Smooth muscle cell (in vitro differentiated cells): Measurements from ENCODE around the gene TMEM52B. TPM values are rescaled to one million over a fixed set of nuclear protein-coding genes. Genes with fewer than 3 reads are reported as not detected.

Experiments used
- DNase-seq: peaks from one replicate; lab custom pipeline; 2025; ENCODE audit not compliant: unreplicated experiment; lab: John Stamatoyannopoulos, UW
- H2AFZ ChIP-seq: fragments of 200-600 bp; sonication (generic); 2 replicates; pipeline ENCODE4 v1.6.0; 2016; ENCODE audit warnings: antibody characterized with exemption, low read depth, mild to moderate bottlenecking
- H3F3A ChIP-seq: fragments of 200-600 bp; sonication (generic); 2 replicates; pipeline ENCODE4 v1.6.0; 2017; ENCODE audit warnings: antibody characterized with exemption, low read depth
- H3K27ac ChIP-seq: fragments of 200-600 bp; sonication (generic); 2 replicates; pipeline ENCODE4 v1.5.1; 2016; ENCODE audit warnings: low read depth, mild to moderate bottlenecking
- H3K27me3 ChIP-seq: fragments of 200-600 bp; sonication (generic); 2 replicates; pipeline ENCODE4 v1.6.1; 2016; ENCODE audit warnings: low read depth, mild to moderate bottlenecking
- H3K36me3 ChIP-seq: fragments of 200-600 bp; sonication (generic); 2 replicates; pipeline ENCODE4 v1.5.1; 2016; ENCODE audit warnings: low read depth
- H3K4me1 ChIP-seq: fragments of 200-600 bp; sonication (generic); 2 replicates; pipeline ENCODE4 v1.5.1; 2016; ENCODE audit warnings: low read depth
- H3K4me2 ChIP-seq: fragments of 200-600 bp; sonication (generic); 2 replicates; pipeline ENCODE4 v1.6.0; 2016; ENCODE audit warnings: mild to moderate bottlenecking
- H3K4me3 ChIP-seq: fragments of 200-600 bp; sonication (generic); 2 replicates; pipeline ENCODE4 v1.5.1; 2016; ENCODE audit warnings: mild to moderate bottlenecking
- H3K79me2 ChIP-seq: fragments of 200-600 bp; sonication (generic); 2 replicates; pipeline ENCODE4 v1.6.0; 2016; ENCODE audit warnings: low read depth, mild to moderate bottlenecking
- H3K9ac ChIP-seq: fragments of 200-600 bp; sonication (generic); 2 replicates; pipeline ENCODE4 v1.6.0; 2016; ENCODE audit warnings: low read depth
- H3K9me3 ChIP-seq: fragments of 200-600 bp; sonication (generic); replicated peaks from 2 replicates; pipeline ENCODE4 v1.5.1; 2016; ENCODE audit warnings: low read depth
- H4K20me1 ChIP-seq: fragments of 200-600 bp; sonication (generic); 2 replicates; pipeline ENCODE4 v1.6.0; 2016; ENCODE audit warnings: low read depth
- WGBS: methylation state at CpG from one replicate; pipeline ENCODE4 v1.1.7; 2016; ENCODE audit warnings: low lambda C conversion rate; 5-methylcytosine and 5-hydroxymethylcytosine counted together
- polyA plus RNA-seq: library from polyadenylated mRNA; unstranded; fragments of >200 nt; fragmentation: Nextera tagmentation; extraction: Ambion mirVana; gene quantifications from 2 replicates; pipeline ENCODE4 v1.2.1, GENCODE V29; 2016
- total RNA-seq: library from RNA; depleted of rRNA; stranded (reverse); fragments of >200 nt; gene quantifications from 2 replicates; pipeline ENCODE4 v1.2.3, GENCODE V29; 2014
- TF ChIP-seq, protein P1 (sequence below): fragments of 200-600 bp; sonication (generic); IDR thresholded peaks from 2 replicates; pipeline ENCODE4 v1.5.1; 2017; ENCODE audit warnings: borderline replicate concordance, mild to moderate bottlenecking, antibody characterized with exemption; ENCODE audit not compliant: insufficient read depth, poor library complexity, severe bottlenecking

TMEM52B gene
- total and polyA plus RNA-seq, 2 experiments from 2014 or later = 0.77 to 2.0 TPM

DNA sequence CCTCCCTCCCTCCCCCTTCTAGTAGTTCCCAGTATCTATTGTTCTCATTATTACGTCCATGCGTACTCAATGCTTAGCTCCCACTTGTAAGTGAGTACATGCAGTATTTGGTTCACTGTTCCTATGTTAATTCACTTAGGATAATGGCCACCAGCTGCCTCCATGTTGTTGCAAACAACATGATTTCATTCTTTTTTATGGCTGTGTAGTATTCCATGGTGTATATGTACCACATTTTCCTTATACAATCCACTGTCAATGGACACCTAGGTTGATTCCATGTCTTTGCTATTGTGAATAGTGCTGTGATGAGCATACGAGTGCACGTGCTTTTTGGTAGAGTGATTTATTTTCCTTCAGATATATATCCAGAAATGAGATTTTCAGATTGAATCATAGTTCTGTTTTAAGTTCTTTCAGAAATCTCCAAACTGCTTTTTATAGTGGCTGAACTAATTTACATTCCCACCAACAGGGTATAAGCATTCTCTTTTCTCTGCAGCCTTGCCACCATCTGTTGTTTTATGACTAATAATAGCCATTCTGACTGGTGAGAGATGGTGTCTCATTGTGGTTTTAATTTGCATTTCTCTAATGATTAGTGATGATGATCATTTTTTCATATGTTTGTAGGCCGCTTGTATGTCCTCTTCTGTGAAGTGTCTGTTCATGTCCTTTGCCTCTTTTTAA lies 31.0 kb upstream of the TMEM52B start:
- no peaks in the 10 kb centered on the region for H4K20me1 ChIP-seq
- no peak overlapping the region for H3K4me2 ChIP-seq
- no peaks in the 10 kb centered on the region for H3K9me3 ChIP-seq
- H3K36me3 ChIP-seq = no peaks in the 10 kb centered on the region
- no peaks in the 10 kb centered on the region for H3K4me1 ChIP-seq
- no peaks in the 10 kb centered on the region for H3F3A ChIP-seq
- H3K79me2 ChIP-seq = no peaks in the 10 kb centered on the region
- TF ChIP-seq, protein P1, sequence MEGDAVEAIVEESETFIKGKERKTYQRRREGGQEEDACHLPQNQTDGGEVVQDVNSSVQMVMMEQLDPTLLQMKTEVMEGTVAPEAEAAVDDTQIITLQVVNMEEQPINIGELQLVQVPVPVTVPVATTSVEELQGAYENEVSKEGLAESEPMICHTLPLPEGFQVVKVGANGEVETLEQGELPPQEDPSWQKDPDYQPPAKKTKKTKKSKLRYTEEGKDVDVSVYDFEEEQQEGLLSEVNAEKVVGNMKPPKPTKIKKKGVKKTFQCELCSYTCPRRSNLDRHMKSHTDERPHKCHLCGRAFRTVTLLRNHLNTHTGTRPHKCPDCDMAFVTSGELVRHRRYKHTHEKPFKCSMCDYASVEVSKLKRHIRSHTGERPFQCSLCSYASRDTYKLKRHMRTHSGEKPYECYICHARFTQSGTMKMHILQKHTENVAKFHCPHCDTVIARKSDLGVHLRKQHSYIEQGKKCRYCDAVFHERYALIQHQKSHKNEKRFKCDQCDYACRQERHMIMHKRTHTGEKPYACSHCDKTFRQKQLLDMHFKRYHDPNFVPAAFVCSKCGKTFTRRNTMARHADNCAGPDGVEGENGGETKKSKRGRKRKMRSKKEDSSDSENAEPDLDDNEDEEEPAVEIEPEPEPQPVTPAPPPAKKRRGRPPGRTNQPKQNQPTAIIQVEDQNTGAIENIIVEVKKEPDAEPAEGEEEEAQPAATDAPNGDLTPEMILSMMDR = no peak
- H2AFZ ChIP-seq = no peak overlapping the region
- no peak overlapping the region for H3K27ac ChIP-seq
- DNase-seq = no peak
- no peak overlapping the region for H3K4me3 ChIP-seq
- WGBS = 92% methylated on average over 5 of the region's 5 CpGs
- no peak overlapping the region for H3K9ac ChIP-seq
- H3K27me3 ChIP-seq = no peaks in the 10 kb centered on the region

DNA sequence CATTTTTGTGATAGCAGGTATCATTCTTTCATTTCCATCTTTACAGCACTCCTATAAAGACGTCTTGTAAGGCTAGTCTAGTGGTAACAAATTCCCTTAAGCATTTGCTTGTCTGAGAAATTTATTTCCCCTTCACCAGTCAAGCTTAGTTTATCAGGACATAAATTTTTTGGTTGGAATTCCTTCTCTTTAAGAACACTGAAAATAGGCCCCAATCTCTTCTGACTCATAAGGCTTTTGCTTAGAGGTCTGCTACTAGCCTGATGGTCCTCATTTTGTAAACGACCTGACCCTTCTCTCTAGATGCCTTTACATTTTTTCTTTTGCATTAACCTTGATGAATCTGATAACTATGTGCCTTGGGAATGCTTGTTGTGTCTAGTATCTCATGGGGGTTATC lies 27.2 kb upstream of the TMEM52B start:
- TF ChIP-seq, protein P1 = no peak
- 29% methylated on average over 2 of the region's 2 CpGs for WGBS
- H3K4me1 ChIP-seq = no peaks in the 10 kb centered on the region
- no peaks in the 10 kb centered on the region for H4K20me1 ChIP-seq
- H3K4me3 ChIP-seq = no peak overlapping the region
- no peak overlapping the region for H3K27ac ChIP-seq
- H3F3A ChIP-seq = no peaks in the 10 kb centered on the region
- no peaks in the 10 kb centered on the region for H3K36me3 ChIP-seq
- no peak overlapping the region for H2AFZ ChIP-seq
- DNase-seq = no peak
- H3K9ac ChIP-seq = no peak overlapping the region
- H3K9me3 ChIP-seq = no peaks in the 10 kb centered on the region
- no peaks in the 10 kb centered on the region for H3K79me2 ChIP-seq
- H3K4me2 ChIP-seq = no peak overlapping the region
- no peaks in the 10 kb centered on the region for H3K27me3 ChIP-seq

DNA sequence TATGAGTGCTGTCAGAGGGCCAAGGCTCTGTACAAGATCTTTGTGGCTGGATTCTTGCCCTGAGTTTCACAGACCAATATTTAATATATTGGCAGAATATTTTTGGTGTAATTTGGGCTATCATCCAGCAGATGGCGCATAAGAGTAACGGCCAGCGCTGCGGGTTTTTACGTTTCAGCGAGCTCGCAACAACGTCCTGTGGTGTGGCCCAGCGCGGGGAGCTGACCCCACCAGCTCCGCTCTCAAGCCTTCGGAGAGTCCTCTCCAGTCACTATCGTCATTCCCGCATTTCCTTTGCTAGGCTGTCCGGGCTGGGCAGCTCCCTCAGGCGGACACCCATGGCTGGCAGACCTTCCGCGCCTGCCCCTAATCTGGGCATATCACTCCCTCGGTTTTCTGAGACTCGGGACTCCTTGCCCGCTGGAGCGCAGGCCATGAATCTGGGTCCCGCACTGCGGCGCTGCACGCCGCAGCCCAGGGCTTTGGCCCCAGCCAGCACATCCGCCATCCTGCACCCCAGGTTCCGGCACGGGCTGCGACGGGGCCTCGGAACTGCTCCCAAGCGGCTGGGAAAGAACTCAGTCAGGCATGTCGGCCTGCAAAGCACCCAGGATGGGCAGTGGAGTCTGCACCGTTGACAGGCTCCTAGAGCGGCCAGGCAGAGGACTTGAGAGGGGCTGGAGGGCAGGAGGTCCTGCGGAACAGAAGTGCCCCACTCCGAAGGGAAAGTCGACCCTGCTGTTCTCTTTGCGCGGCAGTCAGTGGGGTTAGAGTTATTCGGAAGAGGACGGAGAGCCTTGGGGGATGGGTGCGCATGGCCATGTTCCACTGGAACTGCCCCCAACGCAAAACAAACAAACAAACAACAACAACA lies 25.3 kb upstream of the TMEM52B start:
- H3F3A ChIP-seq = no peaks in the 10 kb centered on the region
- no peaks in the 10 kb centered on the region for H3K27me3 ChIP-seq
- peak overlapping the region; percentile 58 for H3K27ac ChIP-seq
- peak overlapping the region; percentile 44 for H3K9ac ChIP-seq
- peak overlapping the region; percentile 93 for H2AFZ ChIP-seq
- H4K20me1 ChIP-seq = no peaks in the 10 kb centered on the region
- peak; percentile 82 for DNase-seq
- 2% methylated on average over 46 of the region's 46 CpGs for WGBS
- no peaks in the 10 kb centered on the region for H3K9me3 ChIP-seq
- TF ChIP-seq, protein P1 = peak; percentile 83
- peak overlapping the region; percentile 63 for H3K4me3 ChIP-seq
- no peaks in the 10 kb centered on the region for H3K79me2 ChIP-seq
- H3K4me2 ChIP-seq = peak overlapping the region; percentile 89
- H3K36me3 ChIP-seq = no peaks in the 10 kb centered on the region
- no peaks in the 10 kb centered on the region for H3K4me1 ChIP-seq
